Measurements from ENCODE around the gene NELFCD.

The NELFCD gene

GRCh38 chr20:58971429-58971828, 9.6 kb upstream of the NELFCD start:
- Histone ChIP-seq H3K27me3 (ENCODE audit: control insufficient read depth, insufficient read depth, low read length) (no peaks in the 10 kb centered on the region), H3K4me1 (no peaks in the 10 kb centered on the region), H3K36me3 (ENCODE audit: control insufficient read depth, insufficient read depth, low read length) (no peaks in the 10 kb centered on the region), H3K9ac (no peak overlapping the region), H3K79me2 (no peaks in the 10 kb centered on the region), H2AFZ (no peak overlapping the region), H3K4me2 (ENCODE audit: low read length) (no peak overlapping the region), H3K27ac (no peak overlapping the region), H3K9me3 (ENCODE audit: control insufficient read depth, low read length) (peaks cover 3% of the 10 kb centered on the region), H3K4me3 (ENCODE audit: low read depth, low read length) (no peak overlapping the region)
- no peak for TF ChIP-seq CTCF (IDR thresholded peaks at IDR 0.05)

- no peak for TF ChIP-seq CTCF (IDR thresholded peaks at IDR 0.05)
- Histone ChIP-seq H3K79me2 (no peaks in the 10 kb centered on the region), H3K36me3 (ENCODE audit: control insufficient read depth, insufficient read depth, low read length) (no peaks in the 10 kb centered on the region), H3K4me3 (ENCODE audit: low read depth, low read length) (no peak overlapping the region), H3K4me2 (ENCODE audit: low read length) (no peak overlapping the region), H3K9ac (no peak overlapping the region), H2AFZ (no peak overlapping the region), H3K9me3 (ENCODE audit: control insufficient read depth, low read length) (peaks cover 3% of the 10 kb centered on the region), H3K4me1 (no peaks in the 10 kb centered on the region), H3K27ac (no peak overlapping the region), H3K27me3 (ENCODE audit: control insufficient read depth, insufficient read depth, low read length) (no peaks in the 10 kb centered on the region)
Measured at GRCh38 chr20:58973179-58973578, 7.9 kb upstream of the NELFCD start.

- no peaks in the 10 kb centered on the region for H3K27me3 ChIP-seq (ENCODE audit: control insufficient read depth, insufficient read depth, low read length)
- peaks cover 3% of the 10 kb centered on the region for H3K9me3 ChIP-seq (ENCODE audit: control insufficient read depth, low read length)
- H3K36me3 ChIP-seq (ENCODE audit: control insufficient read depth, insufficient read depth, low read length), result no peaks in the 10 kb centered on the region
- H3K27ac ChIP-seq, result no peak overlapping the region
- no peak overlapping the region for H2AFZ ChIP-seq
- no peaks in the 10 kb centered on the region for H3K79me2 ChIP-seq
- no peak overlapping the region for H3K9ac ChIP-seq
- H3K4me2 ChIP-seq (ENCODE audit: low read length), result no peak overlapping the region
- no peak for TF ChIP-seq CTCF (IDR thresholded peaks at IDR 0.05)
- H3K4me3 ChIP-seq (ENCODE audit: low read depth, low read length), result no peak overlapping the region
- H3K4me1 ChIP-seq, result no peaks in the 10 kb centered on the region
Measured at GRCh38 chr20:58973866-58974265, 7.2 kb upstream of the NELFCD start.

GRCh38 chr20:58975353-58975752, 5.7 kb upstream of the NELFCD start:
- H3K4me3 ChIP-seq (ENCODE audit: low read depth, low read length), result no peak overlapping the region

More at GRCh38 chr20:58975353-58975752, 5.7 kb upstream of the NELFCD start:
- H3K27ac ChIP-seq, result no peak overlapping the region
- H3K36me3 ChIP-seq (ENCODE audit: control insufficient read depth, insufficient read depth, low read length), result no peaks in the 10 kb centered on the region
- no peaks in the 10 kb centered on the region for H3K27me3 ChIP-seq (ENCODE audit: control insufficient read depth, insufficient read depth, low read length)
- H3K4me1 ChIP-seq, result no peaks in the 10 kb centered on the region
- H3K4me2 ChIP-seq (ENCODE audit: low read length), result no peak overlapping the region
- no peak overlapping the region for H2AFZ ChIP-seq
- no peak overlapping the region for H3K9ac ChIP-seq
- H3K9me3 ChIP-seq (ENCODE audit: control insufficient read depth, low read length), result peaks cover 3% of the 10 kb centered on the region
- H3K79me2 ChIP-seq, result no peaks in the 10 kb centered on the region
- no peak for TF ChIP-seq CTCF (IDR thresholded peaks at IDR 0.05)
